Cardiac muscle cell (in vitro differentiated cells and primary cell): Measurements from ENCODE around the gene ATG5. TPM values are rescaled to one million over a fixed set of nuclear protein-coding genes. Genes with fewer than 3 reads are reported as not detected.
A peak's percentile ranks its signal among the peaks of the same experiment; 100 is the strongest.

ENCODE experiments used
- DNase-seq, 2 donors: peaks; one replicate each; pipeline versions ENCODE4 v3.0.0 to v3.0.0-alpha.2; 2010 to 2017; ENCODE audit warnings: low read depth in 1 of 2, low spot score in 1 of 2
- H3K27ac ChIP-seq: fragments of 200-600 bp; sonication (generic); 2 replicates; pipeline ENCODE4 v1.5.1; 2016
- H3K27me3 ChIP-seq: fragments of 200-600 bp; sonication (generic); 2 replicates; pipeline ENCODE4 v1.6.0; 2016; ENCODE audit warnings: control low read depth
- H3K36me3 ChIP-seq: fragments of 200-600 bp; sonication (generic); 2 replicates; pipeline ENCODE4 v1.5.1; 2016; ENCODE audit warnings: control low read depth
- H3K4me1 ChIP-seq: fragments of 200-600 bp; sonication (generic); 2 replicates; pipeline ENCODE4 v1.8.1; 2017; ENCODE audit warnings: low read depth, mild to moderate bottlenecking, mixed run types
- H3K4me3 ChIP-seq: fragments of 200-600 bp; sonication (generic); 2 replicates; pipeline ENCODE4 v1.5.1; 2016; ENCODE audit warnings: mild to moderate bottlenecking
- H3K9me3 ChIP-seq: fragments of 200-600 bp; sonication (generic); 2 replicates; pipeline ENCODE4 v1.5.1; 2017; ENCODE audit warnings: low read depth, mild to moderate bottlenecking, control low read depth
- CTCF ChIP-seq: IDR thresholded peaks from 2 replicates; pipeline ENCODE4 v1.5.1; 2012; ENCODE audit warnings: low read depth, mild to moderate bottlenecking, low read length
- polyA plus RNA-seq: library from polyadenylated mRNA; unstranded; fragments of >200 nt; fragmentation: Nextera tagmentation; extraction: Ambion mirVana; gene quantifications from 2 replicates; pipeline ENCODE4 v1.2.1, GENCODE V29; 2016
- total RNA-seq: library from RNA; depleted of rRNA; stranded (reverse); fragments of >200 nt; gene quantifications from 2 replicates; pipeline ENCODE4 v1.2.3, GENCODE V29; 2016

The ATG5 gene
- total and polyA plus RNA-seq, 2 experiments from 2014 or later: 15.2 to 32.2 TPM

- TF ChIP-seq CTCF: no peak
- no peak overlapping the region for H3K4me3 ChIP-seq
- no peaks in the 10 kb centered on the region for H3K9me3 ChIP-seq
- peak in 1 of 2 donors; percentile 23 for DNase-seq
- no peaks in the 10 kb centered on the region for H3K27me3 ChIP-seq
- no peaks in the 10 kb centered on the region for H3K4me1 ChIP-seq
- H3K27ac ChIP-seq: no peak overlapping the region
- H3K36me3 ChIP-seq: no peaks in the 10 kb centered on the region
Observed at GRCh38 chr6:106177786-106178185, 147.8 kb downstream of the ATG5 start.

- DNase-seq: no peak
- no peaks in the 10 kb centered on the region for H3K9me3 ChIP-seq
- no peaks in the 10 kb centered on the region for H3K36me3 ChIP-seq
- no peak for TF ChIP-seq CTCF
- no peak overlapping the region for H3K27ac ChIP-seq
- no peaks in the 10 kb centered on the region for H3K27me3 ChIP-seq
- H3K4me3 ChIP-seq: no peak overlapping the region
- H3K4me1 ChIP-seq: peaks cover 13% of the 10 kb centered on the region
Observed at GRCh38 chr6:106173124-106173879, 152.3 kb downstream of the ATG5 start.

- no peaks in the 10 kb centered on the region for H3K9me3 ChIP-seq
- H3K36me3 ChIP-seq: no peaks in the 10 kb centered on the region
- H3K27ac ChIP-seq: peak overlapping the region; percentile 24
- H3K4me3 ChIP-seq: no peak overlapping the region
- no peak for TF ChIP-seq CTCF
- peak in 1 of 2 donors; percentile 44 for DNase-seq
- no peaks in the 10 kb centered on the region for H3K27me3 ChIP-seq
- peaks cover 13% of the 10 kb centered on the region for H3K4me1 ChIP-seq
Observed at GRCh38 chr6:106170030-106170791, 155.3 kb downstream of the ATG5 start.

GRCh38 chr6:106169517-106169916 lies 156.0 kb downstream of the ATG5 start:
- no peak for TF ChIP-seq CTCF
- Histone ChIP-seq H3K27ac (no peak overlapping the region), H3K36me3 (no peaks in the 10 kb centered on the region), H3K4me3 (no peak overlapping the region), H3K4me1 (peaks cover 13% of the 10 kb centered on the region), H3K9me3 (no peaks in the 10 kb centered on the region), H3K27me3 (no peaks in the 10 kb centered on the region)
- no peak for DNase-seq

- Histone ChIP-seq H3K27ac (no peak overlapping the region), H3K27me3 (no peaks in the 10 kb centered on the region), H3K4me1 (peaks cover 13% of the 10 kb centered on the region), H3K9me3 (no peaks in the 10 kb centered on the region), H3K36me3 (no peaks in the 10 kb centered on the region), H3K4me3 (no peak overlapping the region)
- no peak for TF ChIP-seq CTCF
- no peak for DNase-seq
Observed at GRCh38 chr6:106168097-106168888, 157.3 kb downstream of the ATG5 start.
